Midbrain (tissue), 1 donor: ENCODE data around the gene DHCR7.
A peak's percentile ranks its signal among the peaks of the same experiment; 100 is the strongest.
"Not testable (repeated sequence)": the region's sequence is repeated elsewhere in the genome, so short reads cannot be mapped to it uniquely, and the experiment has no call there.

Experiments used
- DNase-seq: peaks from one replicate; lab custom pipeline; 2025; lab: John Stamatoyannopoulos, UW

Gene DHCR7

GRCh38 chr11:71437879-71438278, 10.3 kb downstream of the DHCR7 start:
- no peak for DNase-seq

GRCh38 chr11:71437399-71437798, 10.8 kb downstream of the DHCR7 start:
- no peak for DNase-seq

GRCh38 chr11:71436861-71437260, 11.3 kb downstream of the DHCR7 start:
- DNase-seq, result no peak

- DNase-seq, result no peak
These were observed 12.8 kb downstream of the DHCR7 start for GRCh38 chr11:71435278-71435951.

- DNase-seq, result no peak
These were observed 13.5 kb downstream of the DHCR7 start for GRCh38 chr11:71434576-71435130.

- no peak for DNase-seq
These were observed 14.3 kb downstream of the DHCR7 start for GRCh38 chr11:71433648-71434450.

- peak; percentile 43 for DNase-seq
These were observed 15.2 kb downstream of the DHCR7 start for GRCh38 chr11:71432761-71433647.

- no peak for DNase-seq
These were observed 16.9 kb downstream of the DHCR7 start for GRCh38 chr11:71431271-71431670.

- DNase-seq, result no peak
These were observed 18.0 kb downstream of the DHCR7 start for GRCh38 chr11:71430166-71430565.

GRCh38 chr11:71429701-71430100, 18.5 kb downstream of the DHCR7 start:
- DNase-seq, result no peak

- no peak for DNase-seq
These were observed 19.2 kb downstream of the DHCR7 start for GRCh38 chr11:71428861-71429435.

- DNase-seq, result no peak
These were observed 21.8 kb downstream of the DHCR7 start for GRCh38 chr11:71426413-71426812.

GRCh38 chr11:71425860-71426259, 22.3 kb downstream of the DHCR7 start:
- no peak for DNase-seq

GRCh38 chr11:71425409-71425808, 22.8 kb downstream of the DHCR7 start:
- DNase-seq, result no peak

- DNase-seq, result no peak
These were observed 24.9 kb downstream of the DHCR7 start for GRCh38 chr11:71423181-71423790.

GRCh38 chr11:71422318-71422717, 25.9 kb downstream of the DHCR7 start:
- DNase-seq, result not testable (repeated sequence)

GRCh38 chr11:71421392-71421950, 26.7 kb downstream of the DHCR7 start:
- DNase-seq, result no peak

GRCh38 chr11:71420455-71421241, 27.5 kb downstream of the DHCR7 start:
- peak; percentile 24 for DNase-seq

GRCh38 chr11:71418643-71419042, 29.6 kb downstream of the DHCR7 start:
- no peak for DNase-seq

GRCh38 chr11:71414645-71415044, 33.5 kb downstream of the DHCR7 start:
- DNase-seq, result no peak
